ENCODE data around the gene HPSE2.

- TF ChIP-seq POLR2A (IDR thresholded peaks at IDR 0.05) (no peak), CTCF (IDR thresholded peaks at IDR 0.05) (no peak)
Measured at GRCh38 chr10:98485959-98486358, 749.7 kb downstream of the HPSE2 start.
